Activated effector memory CD4-positive, alpha-beta T cell treated with anti-CD3 and anti-CD28 coated beads, Interleukin-2, amount 50 U/mL, for 16 hours (primary cell): ENCODE results near the gene ARL4A.
"Not testable (repeated sequence)": the region's sequence is repeated elsewhere in the genome, so short reads cannot be mapped to it uniquely, and the experiment has no call there.

Experiments
- DNase-seq: peaks from one replicate; pipeline ENCODE4 v3.0.0-alpha.2; 2020

ARL4A gene, protein sequence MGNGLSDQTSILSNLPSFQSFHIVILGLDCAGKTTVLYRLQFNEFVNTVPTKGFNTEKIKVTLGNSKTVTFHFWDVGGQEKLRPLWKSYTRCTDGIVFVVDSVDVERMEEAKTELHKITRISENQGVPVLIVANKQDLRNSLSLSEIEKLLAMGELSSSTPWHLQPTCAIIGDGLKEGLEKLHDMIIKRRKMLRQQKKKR

DNA sequence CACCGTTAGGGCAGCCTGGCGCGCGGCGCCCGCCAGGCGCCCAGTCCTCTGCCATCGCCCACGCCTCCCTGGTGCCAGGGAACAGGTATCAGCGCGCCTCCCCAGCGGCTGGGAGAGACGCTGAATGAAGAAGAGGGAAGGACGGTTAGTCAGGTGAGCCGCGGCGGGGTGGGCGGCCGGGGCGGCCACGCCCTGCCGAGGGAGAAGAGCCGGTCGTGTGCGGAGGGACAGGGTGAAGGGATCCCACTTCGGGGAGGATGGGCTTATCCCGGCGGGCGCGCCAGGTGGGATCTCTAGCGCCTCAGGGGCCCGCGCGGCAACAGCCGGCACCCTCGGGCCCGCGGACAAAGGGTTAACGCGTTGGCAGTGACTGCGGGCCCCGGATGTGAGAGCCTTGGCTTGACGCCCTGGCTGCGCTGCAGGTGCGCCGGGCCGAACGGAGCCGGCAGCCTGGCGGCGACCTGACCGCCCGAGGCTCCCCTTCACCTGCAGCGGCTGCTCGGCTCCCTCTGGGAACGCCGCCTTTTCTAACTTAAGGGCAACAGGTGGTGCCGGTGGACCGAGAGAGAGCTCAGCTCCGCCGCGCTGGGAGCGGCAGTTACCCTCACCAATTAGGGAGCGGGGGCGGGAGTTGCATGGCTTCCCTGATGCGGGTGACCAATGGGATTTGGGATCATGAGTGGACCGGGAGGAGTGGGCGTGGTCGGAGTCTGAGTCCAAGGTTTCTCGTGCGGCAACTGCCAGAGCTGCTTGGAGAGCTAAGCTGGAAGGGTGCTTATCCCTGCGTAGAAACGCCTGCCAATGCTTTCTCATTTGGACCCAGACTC is at the start of gene ARL4A:
Gene ARL4A (plus strand): TSS at position 743 of the 827 bp plus-strand sequence. CDS start 622 bp downstream, outside the sequence.
- peak; percentile 94 for DNase-seq

DNA sequence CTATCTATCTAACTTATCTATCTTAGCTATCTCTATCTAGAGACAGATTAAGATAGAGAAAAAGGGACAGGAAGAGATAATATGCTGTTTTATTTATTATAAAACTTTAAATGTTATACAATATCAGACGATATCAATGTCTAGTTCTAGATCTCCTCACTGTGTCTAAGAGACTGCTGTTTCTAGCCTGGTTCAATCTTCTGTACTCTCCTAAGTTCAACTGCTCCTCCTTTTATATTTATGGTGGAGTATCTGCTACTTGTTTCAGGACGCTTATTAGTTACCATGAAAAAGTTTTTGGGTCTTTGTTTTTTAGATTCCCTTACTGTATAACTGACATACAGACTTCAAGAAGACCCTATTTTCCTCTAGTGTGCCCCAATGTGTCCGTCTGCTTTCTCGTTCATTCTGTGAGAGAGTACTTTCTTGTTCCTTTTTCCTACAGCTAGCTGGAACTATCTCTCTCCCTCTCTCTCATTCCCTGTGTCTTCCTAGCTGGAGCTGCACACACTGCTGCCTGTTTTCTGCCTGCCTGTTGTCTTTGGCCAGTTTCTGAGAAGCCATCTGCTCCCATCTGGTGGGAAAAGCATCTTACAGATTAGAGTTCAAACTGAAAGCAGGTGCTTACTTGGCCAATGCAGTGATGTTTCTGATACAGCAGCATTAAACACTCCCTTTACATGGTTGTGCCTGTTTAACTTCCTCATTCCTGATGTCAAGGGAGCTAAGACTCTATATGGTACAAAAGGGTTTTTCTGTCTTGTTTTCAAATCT is 49.4 kb upstream of the ARL4A start:
- no peak for DNase-seq

DNA sequence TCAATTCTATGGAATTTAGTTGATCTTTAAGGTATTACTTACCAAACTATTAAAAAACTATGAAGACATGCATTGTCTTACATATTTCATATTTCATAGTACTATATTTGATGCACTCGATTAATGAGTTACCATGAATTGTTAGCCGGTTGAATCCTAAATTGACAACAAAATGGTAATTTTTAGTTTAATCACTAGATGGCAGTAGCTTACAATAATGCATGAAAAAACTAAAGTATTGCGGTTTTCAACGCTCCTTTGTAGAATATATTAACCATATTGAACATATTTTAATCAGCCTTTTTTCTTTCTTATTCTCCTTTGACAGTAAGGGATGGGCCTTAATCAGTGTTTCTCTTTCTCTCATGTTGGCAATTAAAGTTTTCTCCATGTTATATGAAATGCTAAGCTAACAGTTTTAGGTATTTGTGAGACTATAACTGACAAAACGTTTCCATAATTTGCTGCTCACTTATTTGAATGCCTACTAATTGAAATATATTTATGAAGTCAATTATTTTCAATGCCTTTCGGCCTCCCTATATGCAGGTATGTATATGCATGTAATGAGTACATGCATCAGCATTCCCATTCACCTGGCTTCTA is 48.5 kb upstream of the ARL4A start:
- DNase-seq = no peak

DNA sequence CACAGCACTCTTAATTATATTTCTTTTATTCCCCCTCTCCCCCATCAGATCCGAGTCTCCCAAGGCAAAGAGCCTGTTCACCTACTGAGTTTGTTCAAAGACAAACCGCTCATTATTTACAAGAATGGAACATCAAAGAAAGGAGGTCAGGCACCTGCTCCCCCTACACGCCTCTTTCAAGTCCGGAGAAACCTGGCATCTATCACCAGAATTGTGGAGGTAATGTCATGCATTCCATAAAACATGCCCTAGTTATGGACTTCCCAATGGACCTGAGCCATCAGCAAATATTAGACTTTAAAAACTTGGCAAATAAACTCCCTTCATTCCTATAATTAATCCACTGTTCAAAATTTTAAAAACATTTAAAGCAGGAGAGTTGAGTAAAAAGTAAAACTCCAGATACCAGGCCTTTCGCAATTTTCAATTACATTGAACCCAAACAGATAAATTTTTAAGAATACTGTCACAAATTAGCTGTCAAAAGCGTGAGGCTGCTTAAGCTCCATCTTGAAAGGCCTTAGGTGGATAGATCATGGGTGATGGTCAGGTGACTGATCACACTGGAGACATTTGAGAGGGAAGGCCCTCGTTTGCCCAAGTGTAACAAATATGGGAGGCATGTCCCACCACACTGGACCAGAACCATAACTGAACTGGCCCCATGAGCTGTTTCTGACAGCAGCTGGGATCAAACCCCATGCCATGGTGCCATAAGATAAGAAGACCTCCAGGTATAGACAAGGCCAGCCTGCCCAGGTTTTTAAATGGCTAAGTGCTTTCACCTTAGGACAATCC is 46.9 kb upstream of the ARL4A start:
- no peak for DNase-seq

DNA sequence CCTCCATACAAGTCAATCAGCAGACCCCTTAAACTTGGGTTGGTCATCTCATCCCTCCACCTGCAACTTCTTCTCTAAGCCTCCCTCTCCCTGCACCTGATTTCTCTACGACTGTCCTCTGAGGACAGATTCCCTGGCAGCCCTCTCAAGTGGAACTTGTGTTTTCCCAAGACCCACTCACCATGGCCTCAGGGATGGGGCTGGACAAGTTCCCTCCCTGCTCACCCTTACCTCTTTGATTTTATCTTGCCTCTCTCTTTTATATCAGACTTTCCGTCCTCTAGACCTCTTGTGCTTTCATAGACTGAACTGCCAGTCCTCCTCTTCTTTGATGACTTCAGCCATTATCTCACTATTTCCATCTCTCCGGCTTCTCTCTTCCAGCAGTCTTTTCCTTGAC is 46.2 kb upstream of the ARL4A start:
- DNase-seq = no peak

DNA sequence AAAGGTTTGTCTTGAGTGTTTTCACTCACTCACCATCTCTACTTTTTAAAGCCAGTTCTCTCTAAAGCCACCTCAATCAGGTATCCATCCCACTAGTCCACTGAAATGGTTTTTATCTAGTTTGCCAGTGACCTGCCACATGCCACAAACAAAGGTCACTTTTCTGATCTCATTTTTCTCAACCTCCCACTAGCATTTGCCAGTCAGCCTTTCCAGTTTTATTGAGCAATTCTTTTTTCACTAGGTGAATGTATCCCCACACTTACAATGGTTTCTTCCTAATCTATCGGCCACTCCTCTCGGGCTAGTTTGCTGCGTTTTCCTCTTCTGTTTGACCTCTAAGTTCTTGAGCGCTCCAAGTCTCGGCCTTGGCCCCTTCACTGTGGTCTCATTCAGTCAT is 44.9 kb upstream of the ARL4A start:
- no peak for DNase-seq

DNA sequence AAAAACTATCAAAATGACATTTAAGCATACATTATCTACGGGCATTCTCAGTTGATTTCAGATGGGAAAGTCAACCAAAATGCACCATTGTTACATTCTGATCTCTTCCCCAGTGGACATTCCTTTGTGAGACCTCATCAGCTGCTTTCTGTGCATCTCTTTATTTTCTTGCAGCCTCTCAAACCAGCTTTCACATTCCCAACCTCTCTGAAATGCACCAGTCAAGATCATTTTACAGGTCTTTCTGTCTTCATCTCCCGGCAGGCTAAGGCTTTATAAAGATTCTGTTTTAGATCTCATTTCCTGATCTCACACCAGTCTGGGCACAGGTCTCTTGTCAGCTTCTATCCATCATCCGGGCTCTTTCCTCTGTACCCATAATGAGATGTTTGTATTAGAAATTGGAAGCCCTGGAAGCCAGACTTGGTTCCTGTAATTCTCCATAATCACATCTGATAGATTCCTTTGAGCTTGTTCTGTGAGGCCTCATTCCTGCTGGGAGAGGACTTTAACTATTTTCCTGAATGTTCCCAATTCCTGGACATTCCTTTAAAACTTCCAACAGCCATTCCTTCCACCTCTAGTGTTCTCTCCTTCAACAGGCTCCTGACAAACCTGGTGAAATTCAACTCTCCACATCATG is 44.3 kb upstream of the ARL4A start:
- DNase-seq = no peak

DNA sequence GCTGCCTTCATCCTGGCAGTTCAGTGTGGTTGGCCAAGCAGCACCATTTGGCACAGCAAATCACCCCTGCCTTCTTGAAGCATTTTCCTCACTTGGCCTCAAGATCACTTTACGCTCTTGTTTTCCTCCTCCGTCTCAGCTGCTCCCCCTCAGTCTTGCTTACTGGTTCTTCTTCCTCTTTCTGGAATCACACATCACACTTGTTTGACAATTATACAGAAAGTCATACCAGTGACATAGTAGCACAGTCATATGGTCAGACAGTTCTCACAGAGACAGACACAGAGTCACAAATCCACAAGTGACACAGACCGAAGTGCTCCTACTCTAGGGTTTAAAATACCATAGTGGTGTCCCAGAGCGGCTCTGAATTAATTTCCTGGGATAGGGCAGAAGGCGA is 43.8 kb upstream of the ARL4A start:
- DNase-seq = no peak

DNA sequence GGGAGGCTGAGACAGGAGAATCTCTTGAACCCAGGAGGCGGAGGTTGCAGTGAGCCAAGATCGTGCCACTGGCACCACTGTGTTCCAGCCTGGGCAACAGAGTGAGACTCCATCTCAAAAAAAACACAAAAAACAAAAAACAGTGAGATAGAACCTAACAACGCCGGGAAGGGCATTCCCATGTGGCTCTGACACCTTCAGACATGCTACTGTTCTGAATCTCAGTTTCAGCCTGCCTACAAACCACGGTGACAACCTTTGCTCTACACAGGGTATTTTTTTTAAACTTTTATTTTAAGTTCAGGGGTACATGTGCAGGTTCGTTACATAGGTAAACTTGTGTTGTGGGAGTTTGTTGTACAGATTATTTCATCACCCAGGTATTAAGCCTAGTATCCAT is 42.2 kb upstream of the ARL4A start:
- not testable (repeated sequence) for DNase-seq

DNA sequence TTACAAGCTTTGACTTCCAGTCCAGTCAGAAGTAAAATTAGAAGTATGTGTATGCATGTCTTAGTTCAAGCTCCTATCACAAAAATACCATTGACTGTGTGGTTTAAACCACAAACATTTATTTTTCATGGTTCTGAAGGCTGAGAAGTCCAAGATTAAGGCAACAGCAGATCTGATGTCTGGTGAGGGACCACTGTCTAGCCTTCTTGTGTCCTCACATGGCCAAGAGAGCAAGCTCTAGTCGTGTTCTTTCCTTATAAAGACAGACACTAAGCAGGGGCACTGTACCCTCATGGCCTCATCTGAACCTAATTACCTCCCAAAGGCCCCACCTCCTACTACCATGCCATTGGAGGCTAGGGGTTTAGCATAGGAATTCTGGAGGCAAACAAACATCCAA is 41.3 kb upstream of the ARL4A start:
- DNase-seq = no peak

DNA sequence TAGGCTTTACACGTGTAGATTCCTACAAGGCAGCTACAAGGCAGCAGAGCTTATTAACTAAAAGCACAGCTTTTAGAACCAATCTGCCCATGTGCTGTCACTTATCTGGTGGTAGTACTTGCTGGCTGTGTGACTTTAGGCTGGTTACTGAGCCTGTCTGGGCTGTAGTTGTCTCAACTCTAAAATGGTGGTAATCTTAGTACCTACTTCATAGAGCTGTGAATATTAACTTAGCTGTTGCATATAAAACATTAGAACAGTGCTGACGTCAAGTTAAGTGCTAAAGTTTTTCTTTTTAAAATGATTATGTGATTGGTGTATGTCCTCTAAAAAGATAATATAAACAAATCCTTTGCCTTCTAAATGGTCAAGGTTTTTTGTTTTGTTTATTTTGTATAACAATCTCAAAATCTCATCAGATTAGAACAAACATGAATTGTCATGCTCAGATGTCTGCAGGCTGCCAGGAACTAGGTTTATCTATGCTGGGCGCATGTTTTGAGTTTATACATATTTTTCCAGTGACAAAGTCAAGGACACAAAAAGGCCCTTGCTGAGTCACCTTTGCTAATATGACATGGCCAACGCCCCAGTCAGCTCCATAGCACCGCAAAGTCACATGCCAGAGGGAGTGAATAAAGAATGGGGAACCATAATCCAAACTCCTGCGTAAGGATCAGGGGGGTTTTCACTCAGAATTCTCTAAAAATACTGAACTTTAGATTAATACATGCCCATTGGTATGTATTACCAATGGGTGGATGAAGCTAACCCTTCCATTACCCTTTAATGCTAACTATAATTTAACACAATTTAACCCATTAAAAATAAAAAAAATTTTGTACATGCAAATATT is 39.8 kb upstream of the ARL4A start:
- no peak for DNase-seq

DNA sequence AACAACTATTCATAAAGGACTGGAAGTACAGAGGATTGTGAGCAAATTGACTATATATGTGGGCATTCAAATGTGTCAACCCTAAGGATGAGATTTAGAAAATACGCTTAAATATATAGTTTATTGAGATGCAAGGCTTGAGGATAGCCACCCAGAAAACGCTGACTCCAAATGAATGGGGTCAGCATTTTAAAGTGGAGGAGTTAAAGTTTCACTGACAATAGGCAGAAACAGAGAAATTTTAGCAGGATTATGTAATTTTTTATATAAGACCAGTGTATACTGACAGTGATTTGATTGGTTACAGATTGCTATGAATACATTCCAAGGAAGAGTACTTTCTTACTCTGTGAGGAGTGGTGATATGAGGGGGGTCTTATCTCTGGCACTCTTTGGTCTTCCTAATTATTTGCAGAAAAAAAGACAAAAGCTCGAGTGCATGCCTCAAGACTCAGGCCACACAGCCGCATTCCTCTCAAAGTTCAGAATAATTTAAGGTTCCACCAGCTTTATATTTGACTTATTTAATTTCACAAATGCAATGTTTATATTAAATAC is 38.6 kb upstream of the ARL4A start:
- DNase-seq = no peak

DNA sequence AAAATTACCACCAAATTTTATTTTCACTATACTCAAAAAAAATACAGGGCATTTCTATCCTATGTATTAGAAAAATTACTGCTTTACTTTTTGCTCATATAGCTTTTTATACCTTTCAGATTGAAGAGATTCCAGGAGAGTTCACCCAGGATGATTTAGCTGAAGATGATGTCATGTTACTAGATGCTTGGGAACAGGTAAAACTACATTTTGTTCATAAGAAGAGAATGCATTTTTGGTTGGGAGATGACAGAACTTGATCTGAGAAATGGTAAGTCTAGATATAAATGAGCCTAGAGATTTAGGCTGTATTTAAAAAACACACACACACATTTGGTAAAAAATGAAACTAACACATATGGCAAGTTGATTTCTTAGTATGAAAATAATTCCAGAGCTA is 38.1 kb upstream of the ARL4A start:
- DNase-seq = no peak

DNA sequence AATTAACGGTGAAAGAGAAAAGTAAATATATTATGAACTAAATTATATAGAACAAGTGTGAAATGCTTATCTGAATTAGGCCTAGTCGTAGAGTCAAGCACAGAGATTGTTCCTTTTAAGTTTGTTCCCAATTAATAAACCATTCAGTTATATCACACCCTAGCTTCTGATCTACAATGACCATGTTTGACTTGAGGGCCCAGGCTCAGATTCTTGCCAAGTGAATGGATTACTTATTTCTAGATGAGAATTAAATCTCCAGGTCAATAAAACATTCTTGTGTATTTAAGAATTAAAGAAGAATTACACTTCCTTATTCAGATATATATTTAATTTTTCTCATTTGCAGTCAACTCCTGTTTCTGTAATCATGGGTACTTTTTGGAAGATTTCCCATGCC is 37.4 kb upstream of the ARL4A start:
- no peak for DNase-seq

DNA sequence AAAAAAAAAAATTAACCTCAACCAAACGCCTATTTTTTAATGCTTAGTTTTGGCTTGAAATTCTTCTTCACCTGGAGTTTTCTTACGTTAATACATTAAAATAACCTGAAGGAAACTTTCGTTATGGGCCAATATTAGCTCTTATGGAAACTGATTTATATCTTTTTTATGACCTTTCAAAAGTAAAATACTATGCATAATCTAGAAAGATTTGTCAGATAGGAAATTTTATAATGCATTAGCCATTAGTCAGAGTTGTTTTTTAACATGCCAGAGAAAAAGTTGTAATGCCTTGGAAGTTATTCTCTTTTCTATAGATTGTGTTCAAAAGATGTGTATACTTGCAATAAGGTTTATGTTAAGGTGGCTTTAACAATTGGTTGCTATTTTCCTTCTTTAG is 34.3 kb upstream of the ARL4A start:
- DNase-seq = no peak

DNA sequence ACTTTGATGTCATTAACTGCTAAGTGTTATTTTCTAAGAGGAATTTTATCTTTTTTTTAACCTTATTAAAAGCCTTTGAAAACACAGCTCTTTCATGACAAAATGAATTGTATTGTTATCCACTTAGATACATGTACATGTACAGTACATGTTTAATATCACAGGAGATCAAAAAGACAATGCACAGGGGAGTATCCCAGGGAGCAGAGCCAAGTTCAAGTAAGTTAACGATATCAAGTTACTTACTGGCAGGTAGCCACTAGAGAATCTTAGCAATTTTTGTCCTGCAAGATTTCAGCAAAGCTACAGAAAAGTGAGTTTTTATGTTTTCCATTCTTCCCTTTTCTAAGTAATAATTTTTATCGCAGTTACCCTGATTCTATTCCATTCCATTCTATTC is 33.9 kb upstream of the ARL4A start:
- no peak for DNase-seq

DNA sequence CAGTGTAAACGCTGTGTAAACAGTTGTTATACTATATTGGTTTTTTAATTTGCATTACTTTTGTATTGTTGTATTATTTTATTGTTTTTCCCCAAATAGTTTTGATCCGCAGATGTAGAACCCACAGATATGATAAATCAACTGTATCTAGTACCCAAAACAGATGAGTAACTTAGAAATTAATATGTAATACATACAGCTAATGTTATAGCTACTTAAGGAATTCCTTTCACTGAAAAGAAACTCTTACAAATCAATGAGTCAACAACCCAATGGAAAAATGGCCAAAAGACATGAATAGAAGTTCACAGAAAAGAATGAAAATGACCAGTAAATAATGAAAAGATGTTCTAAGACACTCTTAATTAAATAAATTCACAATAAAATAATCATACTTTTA is 32.3 kb upstream of the ARL4A start:
- no peak for DNase-seq

DNA sequence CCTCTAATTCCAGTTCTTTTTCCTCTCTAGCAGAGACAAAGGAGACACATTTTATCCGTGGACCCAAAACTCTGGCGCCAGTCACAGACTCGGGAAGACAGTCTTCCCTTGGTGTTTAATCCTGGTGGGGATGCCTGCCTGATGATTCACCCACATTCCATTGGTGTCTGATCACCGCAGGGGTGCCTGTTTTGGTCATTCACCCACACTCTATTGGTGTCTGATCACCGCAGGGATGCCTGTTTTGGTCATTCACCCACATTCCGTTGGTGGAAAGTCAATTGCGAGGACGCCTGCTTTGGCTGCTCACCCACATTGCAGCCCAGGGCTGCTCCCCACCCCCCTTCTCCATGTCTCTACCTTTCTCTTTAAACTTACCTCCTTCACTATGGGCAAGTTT is 27.0 kb upstream of the ARL4A start:
- DNase-seq = not testable (repeated sequence)

DNA sequence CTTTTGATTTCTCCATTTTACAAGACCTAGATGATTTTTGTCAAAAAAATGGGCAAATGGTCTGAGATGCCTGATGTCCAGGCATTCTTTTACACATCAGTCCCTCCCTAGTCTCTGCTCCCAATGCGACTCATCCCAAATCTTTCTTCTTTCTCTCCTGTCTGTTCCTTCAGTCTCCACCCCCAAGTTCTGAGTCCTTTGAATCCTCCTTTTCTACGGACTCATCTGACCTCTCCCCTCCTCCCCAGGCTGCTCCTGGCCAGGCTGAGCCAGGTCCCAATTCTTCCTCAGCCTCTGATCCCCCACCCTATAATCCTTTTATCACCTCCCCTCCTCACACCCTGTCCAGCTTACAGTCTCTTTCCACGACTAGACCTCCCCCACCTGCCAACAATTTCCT is 26.4 kb upstream of the ARL4A start:
- DNase-seq = not testable (repeated sequence)

DNA sequence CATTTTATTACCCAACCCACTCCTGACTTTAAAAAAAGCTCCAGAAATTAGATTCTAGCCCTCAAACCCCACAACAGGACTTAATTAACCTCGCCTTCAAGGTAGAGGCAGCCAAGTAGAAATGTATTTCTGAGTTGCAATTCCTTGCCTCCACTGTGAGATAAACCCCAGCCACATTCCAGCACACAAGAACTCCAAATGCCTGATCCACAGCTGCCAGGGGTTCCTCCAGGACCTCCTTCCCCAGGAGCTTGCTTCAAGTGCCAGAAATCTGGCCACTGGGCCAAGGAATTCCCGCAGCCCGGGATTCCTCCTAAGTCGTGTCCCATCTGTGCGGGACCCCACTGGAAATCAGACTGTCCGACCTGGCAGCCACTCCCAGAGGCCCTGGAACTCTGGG is 25.9 kb upstream of the ARL4A start:
- DNase-seq = no peak
